Fibroblast of the conjunctiva (primary cell): ENCODE data around the gene TMEM79.
A peak's percentile ranks its signal among the peaks of the same experiment; 100 is the strongest.
"Not testable (repeated sequence)": the region's sequence is repeated elsewhere in the genome, so short reads cannot be mapped to it uniquely, and the experiment has no call there.

Experiments used
- DNase-seq: peaks from one replicate; pipeline ENCODE4 v3.0.0-alpha.2; 2010; ENCODE audit warnings: low read depth

The TMEM79 gene

DNA sequence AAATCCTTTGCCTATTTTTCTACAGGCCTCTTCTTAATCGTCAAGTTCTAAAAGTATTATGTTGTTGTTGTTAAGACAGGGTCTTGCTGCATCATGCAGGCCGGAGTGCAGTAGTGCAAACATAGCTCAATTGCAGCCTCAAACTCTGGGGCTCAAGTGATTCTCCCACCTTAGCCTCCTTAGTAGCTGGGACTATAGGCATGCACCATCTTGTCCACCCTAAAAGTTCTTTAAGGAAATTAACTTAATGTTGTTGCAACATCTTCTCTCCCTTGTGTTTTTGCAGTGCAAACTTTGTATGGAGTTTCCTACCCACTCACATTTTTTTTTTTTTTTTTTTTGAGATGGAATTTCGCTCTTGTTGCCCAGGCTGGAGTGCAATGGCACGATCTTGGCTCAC, 19.1 kb downstream of the TMEM79 start:
- no peak for DNase-seq

DNA sequence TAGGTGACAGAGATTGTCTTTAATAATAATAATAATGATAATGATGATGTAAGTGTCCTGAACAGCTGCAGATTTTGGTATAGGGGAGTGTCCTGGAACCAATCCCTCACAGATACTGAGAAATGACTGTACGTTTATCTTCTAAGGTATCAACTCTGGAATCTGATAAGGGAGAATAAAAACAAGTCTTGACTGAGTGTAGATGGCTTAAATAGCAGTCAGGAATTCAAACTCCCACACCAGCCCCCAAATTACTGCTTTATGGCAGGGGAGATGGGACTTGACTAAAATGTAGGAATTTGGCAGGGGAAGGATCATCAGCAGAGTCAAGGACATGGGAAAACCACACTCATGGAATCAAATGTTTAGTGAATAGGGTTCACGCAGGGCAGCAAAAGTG, 21.1 kb downstream of the TMEM79 start:
- no peak for DNase-seq

DNA sequence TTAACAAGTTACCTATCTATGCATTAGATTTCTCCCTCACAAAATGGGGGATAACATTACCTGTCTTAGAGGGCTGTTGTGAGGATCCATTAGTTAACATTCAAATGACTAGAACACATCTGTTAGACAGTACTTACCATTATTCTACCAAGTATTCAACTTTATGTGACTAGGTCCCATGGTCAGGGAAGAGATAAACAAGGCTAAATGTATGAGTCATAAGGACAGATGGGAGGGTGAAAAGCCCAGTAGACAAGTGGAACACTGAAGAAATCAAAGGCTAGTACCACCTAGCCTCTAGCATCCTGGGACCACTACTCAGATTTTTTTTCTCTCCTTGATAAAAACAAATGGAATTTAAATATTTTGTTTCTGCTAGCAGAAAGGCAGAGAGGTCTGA, 24.0 kb downstream of the TMEM79 start:
- DNase-seq, result no peak

DNA sequence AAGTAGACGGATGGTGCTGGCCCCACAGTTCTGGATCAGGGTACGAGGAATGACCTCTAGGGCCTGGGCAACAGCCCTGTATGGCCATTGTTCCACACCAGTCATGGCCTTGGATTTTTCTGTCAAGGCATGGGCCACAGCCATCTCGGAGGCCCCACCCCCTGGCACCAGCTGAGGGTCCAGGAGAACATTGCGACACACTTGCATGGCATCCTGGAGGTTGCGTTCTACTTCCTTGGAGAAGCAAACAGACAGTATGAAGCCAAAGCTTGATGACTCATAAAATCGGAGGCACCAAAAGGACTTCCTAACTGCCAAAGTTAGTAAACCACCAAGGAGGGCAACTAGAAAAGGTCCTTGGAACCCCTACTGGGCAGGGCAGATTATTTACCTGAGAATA, 26.8 kb downstream of the TMEM79 start:
- DNase-seq, result peak; percentile 64

DNA sequence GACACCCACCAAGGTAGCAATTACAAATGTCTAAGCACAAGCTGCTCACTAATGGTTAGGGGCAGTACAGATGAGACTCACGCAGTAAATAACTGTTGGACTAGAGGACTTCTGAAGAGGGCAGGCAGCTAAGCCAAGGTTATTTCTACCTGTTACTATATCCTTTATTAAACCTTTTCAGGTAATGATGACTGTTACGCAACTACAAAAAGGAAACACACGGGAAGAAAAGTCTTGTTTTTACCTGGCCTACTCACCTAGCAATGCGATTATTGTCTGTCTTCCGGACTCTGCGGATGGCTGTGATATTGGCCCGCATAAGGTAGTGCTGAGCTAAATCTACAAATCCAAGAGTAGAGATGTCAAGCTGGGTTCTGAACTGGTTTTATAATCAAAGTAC, 32.8 kb downstream of the TMEM79 start:
- DNase-seq, result no peak

DNA sequence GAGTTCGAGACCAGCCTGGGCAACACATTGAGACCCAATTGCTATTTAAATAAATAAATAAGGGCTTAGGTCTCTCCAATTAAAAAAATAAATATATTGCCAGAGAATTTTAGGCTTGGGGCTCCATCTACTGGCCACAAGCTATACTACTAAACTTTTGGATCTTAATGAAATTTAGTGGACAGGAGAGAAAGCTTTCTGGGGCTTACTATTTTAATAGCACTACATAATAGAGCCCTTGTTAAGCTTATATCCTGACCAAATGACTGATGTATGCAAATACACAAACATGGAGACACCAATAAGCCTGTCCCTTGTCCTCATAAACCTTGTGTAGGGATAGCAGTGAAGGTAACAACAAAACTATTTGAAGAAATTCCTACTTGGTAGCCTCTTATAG, 35.5 kb downstream of the TMEM79 start:
- no peak for DNase-seq

DNA sequence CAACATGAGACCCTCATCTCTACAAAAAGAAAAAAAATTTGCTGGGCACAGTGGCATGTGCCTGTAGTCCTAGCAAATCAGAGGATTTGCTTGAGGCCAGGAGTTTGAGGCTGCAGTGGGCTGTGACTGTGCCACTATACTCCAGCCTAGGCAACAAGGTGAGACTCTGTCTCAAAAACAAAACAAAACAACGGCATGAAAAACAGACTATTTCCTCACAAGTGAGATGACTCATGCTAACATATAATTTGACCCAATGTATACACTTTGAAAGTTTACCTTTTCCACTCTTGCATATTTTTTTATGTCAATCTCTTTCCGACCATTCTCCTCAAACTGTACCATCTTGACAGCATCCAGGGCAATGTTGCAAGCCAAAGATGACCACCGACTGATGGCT, 36.4 kb downstream of the TMEM79 start:
- no peak for DNase-seq

DNA sequence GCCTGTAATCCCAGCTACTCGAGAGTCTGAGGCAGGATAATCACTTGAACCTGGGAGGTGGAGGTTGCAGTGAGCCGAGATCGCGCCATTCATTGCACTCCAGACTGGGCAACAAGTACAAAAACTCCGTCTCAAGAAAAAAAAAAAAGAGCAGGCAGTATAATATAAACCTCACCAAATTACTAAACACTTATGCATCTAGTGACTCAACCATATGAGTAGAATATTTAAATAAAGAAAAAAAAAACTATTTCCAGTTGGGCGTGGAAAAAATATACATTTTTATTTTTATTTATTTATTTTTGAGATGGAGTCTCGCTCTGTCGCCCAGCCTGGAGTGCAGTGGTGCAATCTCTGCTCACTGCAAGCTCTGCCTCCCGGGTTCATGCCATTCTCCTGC, 39.1 kb downstream of the TMEM79 start:
- DNase-seq, result not testable (repeated sequence)

DNA sequence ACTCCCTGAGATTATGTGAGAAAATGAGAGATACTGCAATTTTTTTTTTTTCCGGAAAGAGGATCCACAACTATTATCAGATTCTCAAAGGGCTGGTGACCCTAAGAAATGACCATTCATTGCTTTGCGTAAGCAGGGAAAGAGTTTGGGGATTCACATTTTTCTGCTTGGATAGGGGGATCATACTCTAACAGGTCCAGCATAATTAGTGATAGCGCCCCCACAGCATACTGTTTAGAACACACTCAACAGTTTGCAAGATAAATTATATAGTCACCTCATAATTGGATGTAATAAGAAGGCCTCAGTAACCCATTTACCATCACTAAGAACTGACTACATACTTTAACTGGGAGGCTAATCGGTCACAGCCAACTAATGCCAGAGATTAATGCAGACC, 52.1 kb downstream of the TMEM79 start:
- DNase-seq, result no peak

DNA sequence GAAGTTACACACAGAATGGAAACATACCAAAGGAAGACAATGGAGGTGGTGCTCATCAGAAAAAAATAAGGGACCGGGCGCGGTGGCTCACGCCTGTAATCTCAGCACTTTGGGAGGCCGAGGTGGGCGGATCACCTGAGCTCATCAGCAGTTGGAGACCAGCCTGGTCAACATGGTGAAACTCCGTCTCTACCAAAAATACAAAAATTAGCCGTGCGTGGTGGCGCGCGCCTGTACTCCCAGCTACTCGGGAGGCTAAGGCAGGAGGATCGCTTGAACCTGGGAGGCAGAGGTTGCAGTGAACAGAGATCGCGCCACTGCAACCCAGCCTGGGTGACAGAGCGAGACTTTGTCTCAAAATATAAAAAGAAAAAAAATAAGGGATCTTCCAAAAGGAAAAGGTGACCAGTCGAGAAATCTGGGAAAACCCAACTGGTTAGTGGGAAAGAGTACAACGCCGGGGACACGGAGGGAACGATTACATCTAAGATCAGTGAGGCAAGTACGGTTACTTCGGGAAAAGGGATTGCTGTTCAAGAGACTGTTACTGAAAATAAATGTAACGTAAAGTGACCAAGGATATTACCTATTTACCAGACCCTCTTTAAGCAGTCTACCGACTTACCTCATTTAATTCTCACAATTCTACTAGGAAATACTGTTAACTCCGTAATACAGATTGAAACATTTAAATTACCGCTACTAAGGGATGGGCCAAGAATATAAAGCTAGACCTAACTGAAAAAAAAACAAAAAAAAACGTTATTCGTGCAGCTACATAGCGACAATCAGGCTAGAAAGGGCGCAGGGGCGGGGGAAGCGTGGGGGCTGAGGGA, 53.1 kb downstream of the TMEM79 start:
- no peak for DNase-seq

DNA sequence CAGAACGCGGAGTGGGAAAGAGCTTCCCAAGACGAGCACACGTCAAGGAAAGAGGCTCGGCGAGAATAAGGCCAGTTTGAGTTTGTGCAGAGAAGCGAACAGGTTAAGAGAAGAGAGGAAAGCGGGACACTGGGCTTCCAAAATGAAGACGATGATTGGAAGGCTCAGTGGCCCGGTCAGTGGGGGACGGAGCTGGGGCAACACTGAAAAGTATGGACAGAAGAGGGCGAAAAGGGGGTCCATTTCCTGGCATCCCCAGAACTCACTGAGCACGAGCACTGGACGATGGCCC, 53.7 kb downstream of the TMEM79 start:
- DNase-seq, result no peak

DNA sequence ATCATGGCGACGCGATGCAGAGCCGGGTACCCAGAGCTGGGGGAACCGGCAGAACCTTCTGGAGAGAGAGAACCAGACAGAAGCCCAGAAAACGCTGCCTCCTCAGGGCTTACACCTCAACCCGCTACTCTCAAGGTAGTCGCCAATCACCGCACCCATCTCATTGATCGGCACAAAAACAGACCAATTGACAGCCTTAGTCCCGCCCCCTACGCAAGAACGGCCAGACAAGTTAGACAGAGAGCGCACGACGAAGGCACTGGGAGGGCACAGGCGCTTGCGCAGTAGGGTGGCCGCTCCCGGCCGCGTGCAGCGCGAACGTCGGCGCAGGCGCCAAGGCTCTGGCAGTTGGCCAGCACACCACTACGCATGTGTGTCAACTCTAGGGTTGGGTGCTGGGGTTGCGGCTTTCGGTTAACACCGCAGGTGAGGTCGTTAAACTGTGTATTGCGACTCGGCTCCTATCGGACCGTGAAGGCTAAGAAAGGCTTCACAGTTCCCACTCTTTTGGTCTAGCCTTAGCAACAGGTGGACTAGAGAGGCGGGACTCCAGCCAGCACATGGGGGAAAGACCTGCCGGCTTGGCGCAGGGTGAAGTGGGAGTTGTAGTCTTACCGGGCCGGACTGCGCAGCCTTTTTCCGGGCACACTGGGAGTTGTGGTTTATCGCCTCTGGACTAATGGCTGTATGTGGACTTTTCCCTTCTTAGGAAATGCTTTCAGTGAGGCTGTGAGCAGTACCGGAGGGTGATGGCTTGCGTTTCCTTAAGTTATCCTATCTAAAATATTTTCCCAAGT, 54.3 kb downstream of the TMEM79 start, which contains the start of the genes CCT3 and TSACC:
CCT3 (minus strand) TSS at position 113 of the 797 bp plus-strand sequence; CDS start at position 5, 108 bp downstream.
TSACC (plus strand) TSS at position 347 of the 797 bp plus-strand sequence. CDS start 1,232 bp downstream, outside the sequence.
- DNase-seq, result peak; percentile 100
